ENCODE results near the gene TMEM54.

The TMEM54 gene

DNA sequence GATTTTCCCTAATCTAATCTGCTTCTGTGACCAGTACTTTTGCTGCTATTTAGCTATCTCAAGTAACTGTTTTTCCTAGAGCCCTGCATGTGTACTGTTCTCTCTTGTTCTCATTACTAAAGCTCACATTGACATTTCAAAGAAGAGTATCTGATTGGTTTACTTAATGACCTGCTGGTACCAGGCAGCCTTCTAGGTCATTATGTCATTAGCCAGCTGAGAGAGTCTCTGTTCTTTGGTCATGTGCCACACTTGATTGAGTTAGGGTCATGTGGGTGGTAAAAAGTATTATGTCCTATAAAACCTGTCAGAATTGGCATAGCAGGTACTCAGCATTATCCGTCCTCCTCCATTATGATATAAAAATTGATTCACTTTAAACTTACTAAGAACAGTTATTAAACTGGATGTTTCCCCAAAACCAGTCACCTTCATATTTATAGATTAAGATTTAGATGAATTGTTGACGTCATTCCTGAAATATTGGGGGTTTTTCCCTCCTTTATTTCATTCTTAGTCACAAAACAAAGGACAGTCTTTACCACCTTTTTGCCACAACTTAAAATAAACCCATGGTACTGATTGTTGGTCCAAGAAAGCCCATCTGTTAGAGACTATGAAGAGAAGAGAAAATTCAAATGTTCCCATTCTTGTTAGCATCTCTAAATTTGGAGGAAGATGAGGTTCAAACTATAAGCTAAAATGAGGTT, 52.7 kb downstream of the TMEM54 start:
- H3K9me3 Mint-ChIP-seq, result peaks cover 2% of the 10 kb centered on the region
- H3K4me1 Mint-ChIP-seq, result no peaks in the 10 kb centered on the region
- ATAC-seq, result no peak
- H3K4me3 Mint-ChIP-seq, result no peak overlapping the region
- peaks cover 41% of the 10 kb centered on the region for H3K36me3 Mint-ChIP-seq
- H3K27ac Mint-ChIP-seq, result peak overlapping the region; percentile 30
- H3K27me3 Mint-ChIP-seq, result no peaks in the 10 kb centered on the region

Data from stimulated activated memory B cell treated with anti-CD40 and anti-IgM and Interleukin-4, amounts not matched to agents 10 μg/mL and 1 μg/mL and 100 μg/mL, for 72 hours (primary cell).